Measurements from ENCODE around the gene DDX1.
"Not testable (repeated sequence)": the region's sequence is repeated elsewhere in the genome, so short reads cannot be mapped to it uniquely, and the experiment has no call there.

The DDX1 gene

GRCh38 chr2:15679386-15679924 is 87.8 kb downstream of the DDX1 start:
- no peak for DNase-seq (ENCODE audit: low read depth in 2 of 2)
- no peak for TF ChIP-seq CTCF (IDR thresholded peaks at IDR 0.05; ENCODE audit: low read depth, low read length)
- no peak overlapping the region for H3K4me3 ChIP-seq (replicated peaks in 1 of 2; ENCODE audit: low read depth in 2 of 2, low read length in 2 of 2)

- not testable (repeated sequence) for DNase-seq (ENCODE audit: low read depth in 2 of 2); H3K4me3 ChIP-seq (replicated peaks in 1 of 2; ENCODE audit: low read depth in 2 of 2, low read length in 2 of 2)
Measured at GRCh38 chr2:15680132-15680531, 88.5 kb downstream of the DDX1 start.
